Fibroblast of the aortic adventitia (primary cell): Measurements from ENCODE around the gene RANBP3. TPM values are rescaled to one million over a fixed set of nuclear protein-coding genes. Genes with fewer than 3 reads are reported as not detected.

Source experiments
- DNase-seq: peaks from one replicate; pipeline ENCODE4 v3.0.0-alpha.2; 2010; ENCODE audit warnings: low read depth
- H3K4me3 ChIP-seq: 2 replicates; pipeline ENCODE4 v1.5.1; 2011; ENCODE audit warnings: low read depth, mild to moderate bottlenecking, control low read depth, low read length, moderate library complexity
- total RNA-seq: library from RNA; depleted of rRNA; stranded (reverse); fragments of >200 nt; gene quantifications from 2 replicates; pipeline ENCODE4 v1.2.3, GENCODE V29; 2012; ENCODE audit warnings: low replicate concordance
- TF ChIP-seq, protein P1 (sequence below): IDR thresholded peaks from 2 replicates; pipeline ENCODE4 v1.5.1; 2011; ENCODE audit warnings: mild to moderate bottlenecking, low read length, control low read depth, inconsistent platforms; ENCODE audit not compliant: insufficient read depth

RANBP3 gene
- total RNA-seq, 1 donor = 58.0 TPM

DNA sequence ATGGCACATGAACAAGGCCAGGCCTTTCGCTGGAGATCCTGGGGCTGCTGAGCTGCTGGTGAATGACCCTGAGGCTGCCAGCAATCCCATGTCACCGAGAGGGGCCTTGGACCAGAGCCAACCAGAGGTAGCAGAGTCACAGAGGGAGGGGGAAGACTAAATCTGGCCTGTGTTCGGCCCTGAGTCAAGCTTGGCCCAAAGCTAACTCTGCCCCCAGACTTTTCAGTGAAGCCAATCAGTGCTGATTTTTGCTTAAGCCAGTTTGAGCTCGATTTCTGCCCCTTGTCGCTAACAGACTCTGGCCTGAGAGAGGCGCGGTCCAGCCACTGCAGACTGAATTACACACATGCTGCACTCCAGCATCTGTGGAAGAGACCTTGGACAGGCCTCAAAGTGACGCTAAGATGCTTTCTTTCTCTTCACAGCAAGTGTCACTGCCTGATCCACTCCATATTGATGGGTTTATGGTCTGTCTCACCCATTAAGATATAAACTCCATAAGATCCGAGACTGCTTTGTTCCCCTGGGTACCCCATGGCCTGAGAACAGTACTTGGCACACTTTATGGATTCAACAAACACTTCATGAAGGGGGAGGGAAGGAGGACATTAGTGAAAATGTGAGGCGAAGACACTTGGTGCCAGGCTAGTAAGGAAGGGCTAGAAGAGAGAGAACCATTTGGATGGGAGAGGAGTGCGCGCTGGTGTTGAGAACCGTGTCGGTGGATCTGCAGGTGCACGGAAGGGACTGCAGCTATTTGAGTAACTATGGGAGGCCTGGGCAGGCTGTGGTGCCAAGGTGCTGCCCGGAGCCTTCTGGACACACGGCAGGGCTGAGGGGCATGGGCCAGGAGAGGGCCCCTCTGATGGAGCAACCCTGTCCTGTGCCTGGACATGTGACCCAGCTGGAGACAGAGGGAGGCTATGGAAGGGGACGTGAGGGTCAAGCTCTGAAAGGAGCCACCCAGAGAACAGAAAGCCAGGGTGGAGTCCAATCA is 17.6 kb downstream of the RANBP3 start:
- H3K4me3 ChIP-seq = no peak overlapping the region
- TF ChIP-seq, protein P1, sequence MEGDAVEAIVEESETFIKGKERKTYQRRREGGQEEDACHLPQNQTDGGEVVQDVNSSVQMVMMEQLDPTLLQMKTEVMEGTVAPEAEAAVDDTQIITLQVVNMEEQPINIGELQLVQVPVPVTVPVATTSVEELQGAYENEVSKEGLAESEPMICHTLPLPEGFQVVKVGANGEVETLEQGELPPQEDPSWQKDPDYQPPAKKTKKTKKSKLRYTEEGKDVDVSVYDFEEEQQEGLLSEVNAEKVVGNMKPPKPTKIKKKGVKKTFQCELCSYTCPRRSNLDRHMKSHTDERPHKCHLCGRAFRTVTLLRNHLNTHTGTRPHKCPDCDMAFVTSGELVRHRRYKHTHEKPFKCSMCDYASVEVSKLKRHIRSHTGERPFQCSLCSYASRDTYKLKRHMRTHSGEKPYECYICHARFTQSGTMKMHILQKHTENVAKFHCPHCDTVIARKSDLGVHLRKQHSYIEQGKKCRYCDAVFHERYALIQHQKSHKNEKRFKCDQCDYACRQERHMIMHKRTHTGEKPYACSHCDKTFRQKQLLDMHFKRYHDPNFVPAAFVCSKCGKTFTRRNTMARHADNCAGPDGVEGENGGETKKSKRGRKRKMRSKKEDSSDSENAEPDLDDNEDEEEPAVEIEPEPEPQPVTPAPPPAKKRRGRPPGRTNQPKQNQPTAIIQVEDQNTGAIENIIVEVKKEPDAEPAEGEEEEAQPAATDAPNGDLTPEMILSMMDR = no peak
- DNase-seq = no peak

DNA sequence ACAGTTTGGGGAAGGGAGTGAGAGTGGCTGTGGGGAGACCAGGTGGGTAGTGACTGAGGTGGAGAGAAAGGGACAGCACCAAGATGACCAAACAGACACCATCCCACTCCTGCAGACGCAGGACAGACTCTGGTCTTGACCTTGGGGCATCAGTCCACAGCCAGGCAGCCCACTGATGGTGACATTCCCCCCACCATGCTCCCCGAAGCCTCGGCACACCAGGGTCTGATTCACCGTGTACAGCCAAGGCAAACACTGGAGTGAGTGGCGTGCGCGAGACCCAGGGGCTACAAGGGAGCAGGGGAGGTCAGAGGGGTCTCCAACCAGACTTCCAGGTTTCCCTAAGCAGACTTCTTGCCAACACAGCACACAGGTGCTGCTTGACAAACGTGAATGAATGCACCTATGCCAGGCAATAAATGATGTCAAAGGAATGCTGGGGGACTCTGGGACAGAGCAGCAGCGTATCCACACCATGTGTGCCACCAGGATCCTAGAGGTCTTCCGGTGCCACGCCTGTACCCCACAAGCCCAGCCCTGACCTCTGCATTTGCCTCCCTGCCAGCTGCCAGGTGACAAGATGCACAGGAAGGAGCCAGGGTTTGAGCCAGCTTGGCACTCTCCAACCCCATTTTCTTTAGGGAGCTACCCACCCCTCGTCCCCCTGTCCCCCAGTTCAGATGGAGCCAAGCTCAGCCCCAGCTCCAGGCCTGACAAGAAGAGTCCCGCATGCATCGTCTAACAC is 18.5 kb downstream of the RANBP3 start:
- TF ChIP-seq, protein P1 = no peak
- no peak for DNase-seq
- no peak overlapping the region for H3K4me3 ChIP-seq

DNA sequence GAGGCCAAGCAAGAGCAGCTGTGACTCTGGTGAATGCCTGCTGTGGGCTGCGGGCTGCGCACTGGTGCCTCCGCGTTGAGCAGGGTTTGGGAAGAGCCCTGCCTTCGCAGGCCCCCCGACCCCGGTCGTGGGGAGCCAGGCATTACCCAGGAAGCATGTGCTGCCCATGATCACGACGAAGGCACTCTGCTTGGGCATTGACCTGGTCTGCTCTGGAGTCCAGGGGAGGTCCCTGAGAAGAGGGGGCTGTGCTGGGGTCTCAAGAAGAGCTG is 19.2 kb downstream of the RANBP3 start:
- no peak overlapping the region for H3K4me3 ChIP-seq
- DNase-seq = no peak
- TF ChIP-seq, protein P1 = no peak

DNA sequence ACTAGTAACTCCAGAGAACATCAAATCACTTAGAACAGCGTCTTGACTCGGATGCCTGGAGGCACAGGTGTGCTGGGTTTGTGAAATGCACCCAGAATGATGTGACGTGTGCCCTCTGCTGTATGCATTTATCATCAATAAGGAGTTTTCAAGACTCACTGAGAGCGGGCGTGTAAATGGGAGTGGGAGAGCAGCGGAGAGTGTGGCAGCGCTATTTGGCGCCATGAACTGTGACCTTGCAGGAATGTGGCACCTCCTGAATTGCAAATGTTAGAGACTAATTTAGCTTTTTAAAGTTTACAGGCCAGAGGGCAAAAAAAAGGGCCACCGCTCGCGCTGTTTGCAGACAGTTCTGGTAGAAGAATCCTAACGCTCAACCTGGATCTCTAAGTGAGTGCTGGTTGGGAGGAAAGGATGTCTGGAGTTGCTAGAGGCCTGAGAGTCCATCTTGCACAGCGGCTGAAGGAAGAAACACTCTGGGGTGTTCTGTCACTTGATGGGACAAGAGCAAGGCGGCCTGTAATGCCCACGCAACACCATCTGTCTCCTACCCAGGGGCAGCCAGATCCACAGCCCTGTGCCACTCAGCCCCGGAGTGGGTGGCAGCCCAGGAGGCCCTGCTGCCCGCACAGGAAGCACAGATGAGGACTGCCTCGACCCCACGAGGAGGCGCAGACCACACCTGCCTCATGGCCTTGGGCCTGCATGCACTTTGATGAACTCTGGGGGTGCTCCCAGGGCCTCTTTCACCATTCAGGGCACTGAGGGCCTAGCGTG is 19.7 kb downstream of the RANBP3 start:
- no peak overlapping the region for H3K4me3 ChIP-seq
- TF ChIP-seq, protein P1 = no peak
- no peak for DNase-seq

DNA sequence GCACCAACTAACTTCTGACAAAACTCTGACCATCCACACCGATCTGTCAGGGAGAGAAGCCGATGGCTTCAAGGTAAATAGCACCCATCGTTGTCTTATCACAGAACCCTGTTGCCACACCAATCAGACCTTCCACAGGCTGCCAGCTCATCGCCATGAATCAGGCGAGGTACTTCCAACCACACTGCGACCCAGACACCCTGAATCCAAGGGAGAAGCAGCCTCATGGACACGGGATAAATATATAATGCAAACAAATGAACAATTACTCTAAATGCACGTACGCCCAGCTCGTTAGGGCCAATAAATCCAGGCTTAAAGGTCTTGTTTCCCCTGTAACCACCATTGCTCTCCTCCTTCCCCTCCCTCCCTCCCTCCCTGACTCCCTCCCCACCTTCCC is 20.8 kb downstream of the RANBP3 start:
- H3K4me3 ChIP-seq = no peak overlapping the region
- no peak for DNase-seq
- TF ChIP-seq, protein P1 = no peak

DNA sequence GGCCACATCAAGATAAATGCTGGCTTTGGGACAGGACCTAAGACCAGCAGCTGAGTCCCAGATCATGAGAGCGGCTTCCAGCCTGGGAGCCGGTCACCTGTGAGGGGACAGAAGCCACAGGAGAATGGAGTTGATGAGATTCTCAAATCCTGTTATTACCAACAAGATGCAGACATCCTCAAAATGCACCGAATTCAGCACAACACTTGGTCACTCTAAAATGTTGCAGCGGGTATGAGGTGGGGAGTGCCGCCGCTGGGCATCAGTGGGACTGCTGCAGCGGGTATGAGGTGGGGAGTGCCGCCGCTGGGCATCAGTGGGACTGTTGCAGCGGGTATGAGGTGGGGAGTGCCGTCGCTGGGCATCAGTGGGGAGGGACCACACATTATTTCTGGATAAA is 21.2 kb downstream of the RANBP3 start:
- no peak for DNase-seq
- TF ChIP-seq, protein P1 = no peak

More for the DNA sequence above, 21.2 kb downstream of the RANBP3 start:
- no peak overlapping the region for H3K4me3 ChIP-seq
